ENCODE results near the gene ZBTB3.
"Not testable (repeated sequence)": the region's sequence is repeated elsewhere in the genome, so short reads cannot be mapped to it uniquely, and the experiment has no call there.

The ZBTB3 gene

DNA sequence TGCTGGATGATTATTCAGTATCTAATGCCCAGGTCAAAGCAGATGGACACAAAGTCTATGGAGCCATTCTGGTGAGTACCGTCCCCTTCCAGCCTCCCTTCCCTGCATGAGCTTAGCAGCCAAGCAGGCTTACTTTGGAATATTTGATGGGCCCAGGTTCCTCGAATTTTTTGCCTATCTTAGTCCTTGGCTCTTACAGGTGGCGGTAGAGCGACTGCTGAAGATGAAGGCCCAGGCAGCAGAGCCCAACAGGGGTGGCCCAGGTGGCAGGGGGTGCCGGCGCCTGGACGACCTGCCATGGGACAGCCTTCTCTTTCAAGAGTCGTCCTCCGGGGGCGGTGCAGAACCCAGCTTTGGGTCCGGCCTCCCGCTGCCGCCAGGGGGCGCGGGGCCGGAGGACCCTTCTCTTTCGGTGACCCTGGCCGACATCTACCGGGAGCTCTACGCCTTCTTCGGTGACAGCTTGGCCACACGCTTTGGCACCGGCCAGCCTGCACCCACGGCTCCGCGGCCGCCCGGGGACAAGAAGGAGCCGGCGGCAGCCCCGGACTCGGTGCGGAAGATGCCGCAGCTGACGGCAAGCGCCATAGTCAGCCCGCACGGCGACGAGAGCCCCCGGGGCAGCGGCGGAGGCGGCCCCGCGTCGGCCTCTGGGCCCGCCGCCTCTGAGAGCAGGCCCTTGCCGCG lies 32.5 kb upstream of the ZBTB3 start:
- peak overlapping the region; percentile 37 for H3K9ac ChIP-seq (ENCODE audit: low read depth, low read length)
- H3K36me3 ChIP-seq (ENCODE audit: control insufficient read depth, insufficient read depth, low read length) = peaks cover 27% of the 10 kb centered on the region
- peaks cover 4% of the 10 kb centered on the region for H3K4me1 ChIP-seq (ENCODE audit: control insufficient read depth, insufficient read depth, low read length)
- no peaks in the 10 kb centered on the region for H3K9me3 ChIP-seq (ENCODE audit: control insufficient read depth, insufficient read depth, low read length)
- peak overlapping the region; percentile 79 for H3K4me3 ChIP-seq (ENCODE audit: low read depth, low read length)
- H3K27me3 ChIP-seq (ENCODE audit: control insufficient read depth, insufficient read depth, low read length) = no peaks in the 10 kb centered on the region

DNA sequence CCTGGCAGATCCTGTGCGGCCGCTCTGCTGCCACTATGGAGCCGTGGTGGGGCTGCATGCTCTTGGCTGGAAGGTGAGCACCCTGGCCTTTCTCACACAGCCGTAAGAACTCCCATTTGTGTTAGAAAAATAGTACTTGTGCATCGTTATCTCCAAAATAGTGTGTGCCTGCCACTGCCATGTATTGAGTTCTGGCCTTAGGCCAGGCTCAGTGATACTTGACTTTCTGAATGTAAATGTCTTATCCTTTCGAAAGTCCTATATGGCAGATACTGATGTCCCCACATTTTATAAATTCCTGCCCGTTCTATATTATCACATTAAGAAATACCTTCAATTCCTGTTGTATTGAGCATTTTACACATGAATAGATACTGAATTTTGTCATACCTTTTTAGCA lies 28.8 kb upstream of the ZBTB3 start:
- H3K27me3 ChIP-seq (ENCODE audit: control insufficient read depth, insufficient read depth, low read length) = no peaks in the 10 kb centered on the region
- H3K36me3 ChIP-seq (ENCODE audit: control insufficient read depth, insufficient read depth, low read length) = peaks cover 24% of the 10 kb centered on the region
- no peak overlapping the region for H3K4me3 ChIP-seq (ENCODE audit: low read depth, low read length)
- no peak overlapping the region for H3K9ac ChIP-seq (ENCODE audit: low read depth, low read length)
- H3K9me3 ChIP-seq (ENCODE audit: control insufficient read depth, insufficient read depth, low read length) = no peaks in the 10 kb centered on the region
- no peaks in the 10 kb centered on the region for H3K4me1 ChIP-seq (ENCODE audit: control insufficient read depth, insufficient read depth, low read length)

DNA sequence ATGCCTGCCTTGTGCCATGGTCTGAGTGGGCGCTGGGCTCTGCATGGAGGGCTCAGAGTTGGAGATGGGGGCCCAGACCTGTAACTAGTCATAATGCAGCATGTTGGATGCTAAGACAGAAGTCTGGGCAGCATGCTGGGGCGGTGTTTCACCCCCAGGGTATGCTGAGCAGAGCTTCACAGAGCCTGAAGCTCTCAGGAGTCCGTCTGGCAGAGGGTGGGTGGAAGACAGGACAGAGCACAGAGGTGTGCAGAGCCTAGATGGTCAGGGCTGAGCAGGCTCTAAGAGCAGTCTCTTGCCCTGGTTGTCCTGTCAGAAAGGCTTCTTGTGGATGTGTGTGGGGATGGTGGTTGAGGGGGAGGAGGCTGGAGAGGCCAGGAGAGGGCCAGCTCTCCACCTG lies 24.5 kb upstream of the ZBTB3 start:
- Histone ChIP-seq H3K36me3 (ENCODE audit: control insufficient read depth, insufficient read depth, low read length) (peaks cover 32% of the 10 kb centered on the region), H3K9ac (ENCODE audit: low read depth, low read length) (no peak overlapping the region), H3K4me1 (ENCODE audit: control insufficient read depth, insufficient read depth, low read length) (no peaks in the 10 kb centered on the region), H3K4me3 (ENCODE audit: low read depth, low read length) (no peak overlapping the region), H3K9me3 (ENCODE audit: control insufficient read depth, insufficient read depth, low read length) (no peaks in the 10 kb centered on the region), H3K27me3 (ENCODE audit: control insufficient read depth, insufficient read depth, low read length) (no peaks in the 10 kb centered on the region)

DNA sequence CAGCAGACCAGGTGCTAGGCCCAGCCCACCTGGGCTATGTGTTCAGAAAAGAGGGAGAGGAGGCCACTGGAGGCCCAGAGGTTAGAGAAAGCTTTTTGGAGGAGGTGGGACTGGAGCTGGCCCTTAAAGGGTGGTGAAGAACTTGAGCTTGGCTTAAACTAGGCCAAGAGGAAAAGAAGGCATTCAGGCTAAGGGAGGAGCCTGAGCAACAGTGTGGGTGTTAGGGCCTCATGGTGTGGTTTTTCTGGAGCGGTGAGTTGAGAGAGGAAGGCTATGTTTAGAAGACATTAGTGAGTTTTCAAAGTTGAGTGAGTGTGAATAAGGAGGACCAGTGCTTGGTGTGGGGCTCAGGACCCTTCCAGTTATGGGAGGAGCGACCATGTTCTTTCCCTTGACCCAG lies 23.4 kb upstream of the ZBTB3 start:
- Histone ChIP-seq H3K4me3 (ENCODE audit: low read depth, low read length) (no peak overlapping the region), H3K9ac (ENCODE audit: low read depth, low read length) (no peak overlapping the region), H3K9me3 (ENCODE audit: control insufficient read depth, insufficient read depth, low read length) (no peaks in the 10 kb centered on the region), H3K27me3 (ENCODE audit: control insufficient read depth, insufficient read depth, low read length) (no peaks in the 10 kb centered on the region), H3K36me3 (ENCODE audit: control insufficient read depth, insufficient read depth, low read length) (peaks cover 30% of the 10 kb centered on the region), H3K4me1 (ENCODE audit: control insufficient read depth, insufficient read depth, low read length) (no peaks in the 10 kb centered on the region)

DNA sequence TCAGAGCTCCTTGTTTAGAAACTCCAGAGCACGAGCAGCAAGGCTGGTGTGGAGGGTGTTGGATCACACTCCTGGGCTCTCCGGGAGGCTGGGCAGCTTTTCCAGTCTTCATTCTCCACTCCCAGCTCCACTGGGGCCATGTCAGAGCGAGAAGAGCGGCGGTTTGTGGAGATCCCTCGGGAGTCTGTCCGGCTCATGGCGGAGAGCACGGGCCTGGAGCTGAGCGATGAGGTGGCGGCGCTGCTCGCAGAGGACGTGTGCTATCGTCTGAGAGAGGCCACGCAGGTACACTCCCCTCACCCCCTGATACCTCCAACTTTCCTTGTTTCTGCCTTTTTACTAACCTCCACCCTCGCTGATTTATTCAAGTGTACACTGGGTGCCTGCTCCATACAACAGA lies 21.7 kb upstream of the ZBTB3 start:
- no peaks in the 10 kb centered on the region for H3K27me3 ChIP-seq (ENCODE audit: control insufficient read depth, insufficient read depth, low read length)
- no peak overlapping the region for H3K4me3 ChIP-seq (ENCODE audit: low read depth, low read length)
- H3K36me3 ChIP-seq (ENCODE audit: control insufficient read depth, insufficient read depth, low read length) = peaks cover 26% of the 10 kb centered on the region
- H3K4me1 ChIP-seq (ENCODE audit: control insufficient read depth, insufficient read depth, low read length) = no peaks in the 10 kb centered on the region
- H3K9me3 ChIP-seq (ENCODE audit: control insufficient read depth, insufficient read depth, low read length) = no peaks in the 10 kb centered on the region
- peak overlapping the region; percentile 26 for H3K9ac ChIP-seq (ENCODE audit: low read depth, low read length)

DNA sequence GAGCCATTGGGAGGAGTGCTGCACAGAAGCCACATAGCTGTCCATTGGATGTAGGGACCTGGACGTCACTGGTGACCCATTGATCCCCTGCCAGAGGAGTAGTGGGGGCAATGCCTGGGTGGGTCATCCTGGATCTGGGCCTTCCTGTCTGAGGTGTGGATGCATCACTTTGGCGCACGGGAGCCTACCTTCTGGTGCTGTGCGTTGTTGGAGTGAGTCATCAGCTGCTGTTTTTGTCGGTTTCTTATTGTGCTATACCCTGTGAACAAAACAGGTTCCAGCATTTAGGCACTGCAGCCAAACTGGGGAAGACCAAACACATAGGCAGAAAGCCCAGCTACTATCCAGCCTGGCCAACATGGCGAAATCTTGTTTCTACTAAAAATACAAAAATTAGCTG lies 20.4 kb upstream of the ZBTB3 start:
- Histone ChIP-seq H3K4me3 (ENCODE audit: low read depth, low read length) (no peak overlapping the region), H3K9me3 (ENCODE audit: control insufficient read depth, insufficient read depth, low read length) (no peaks in the 10 kb centered on the region), H3K27me3 (ENCODE audit: control insufficient read depth, insufficient read depth, low read length) (no peaks in the 10 kb centered on the region), H3K9ac (ENCODE audit: low read depth, low read length) (no peak overlapping the region), H3K36me3 (ENCODE audit: control insufficient read depth, insufficient read depth, low read length) (peaks cover 21% of the 10 kb centered on the region), H3K4me1 (ENCODE audit: control insufficient read depth, insufficient read depth, low read length) (peaks cover 4% of the 10 kb centered on the region)

DNA sequence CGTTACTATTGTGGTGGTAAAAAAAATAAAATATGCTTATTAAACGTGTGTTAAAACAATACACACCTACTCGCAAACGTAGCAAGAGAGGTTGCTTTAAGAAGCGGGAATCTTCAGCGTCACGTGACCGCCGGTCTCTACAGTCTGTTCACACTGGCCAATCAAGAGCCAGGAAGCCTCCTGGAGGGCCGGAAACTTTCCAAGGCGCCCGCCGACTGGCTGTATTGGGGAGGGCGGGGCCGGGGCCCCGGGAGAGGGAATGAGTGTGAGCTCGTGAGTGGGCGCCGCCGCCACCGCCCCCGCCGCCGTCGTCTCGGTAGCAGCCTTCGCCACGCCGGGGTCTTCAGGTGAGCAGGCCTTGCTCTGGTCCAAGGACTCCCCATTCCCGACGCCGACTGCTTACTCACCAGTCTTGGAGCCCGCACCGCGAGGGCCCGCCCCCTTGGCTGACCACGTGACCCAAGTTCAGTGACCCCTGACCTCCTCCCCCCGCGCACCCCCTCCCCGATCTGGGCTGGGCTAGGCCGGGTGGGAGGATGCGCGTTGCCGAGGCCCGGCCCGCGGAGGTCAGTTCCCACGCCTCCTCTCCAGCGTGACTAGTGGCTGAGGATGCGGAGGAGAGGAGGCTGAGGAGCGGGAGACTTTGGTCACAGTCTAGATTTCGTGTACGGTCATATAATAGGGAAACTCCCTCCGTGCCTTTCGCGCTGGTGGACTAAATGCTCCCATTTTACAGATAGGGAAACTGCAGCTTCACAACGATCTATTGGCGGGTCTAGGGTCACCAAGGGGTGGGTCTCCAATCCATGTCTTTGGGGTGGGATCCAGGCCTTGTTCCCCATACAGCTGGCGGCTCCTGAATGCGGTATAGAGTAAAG lies 17.4 kb upstream of the ZBTB3 start, which contains the start of gene TAF6L:
TAF6L (plus strand) TSS at position 253 of the 878 bp plus-strand sequence. CDS start 4,388 bp downstream, outside the sequence.
- Histone ChIP-seq H3K4me1 (ENCODE audit: control insufficient read depth, insufficient read depth, low read length) (peaks cover 4% of the 10 kb centered on the region), H3K4me3 (ENCODE audit: low read depth, low read length) (peak within 1 kb of the TSS; percentile 99), H3K27me3 (ENCODE audit: control insufficient read depth, insufficient read depth, low read length) (no peaks in the 10 kb centered on the region), H3K9me3 (ENCODE audit: control insufficient read depth, insufficient read depth, low read length) (no peaks in the 10 kb centered on the region), H3K36me3 (ENCODE audit: control insufficient read depth, insufficient read depth, low read length) (peaks cover 18% of the 10 kb centered on the region), H3K9ac (ENCODE audit: low read depth, low read length) (peak within 1 kb of the TSS; percentile 70)

DNA sequence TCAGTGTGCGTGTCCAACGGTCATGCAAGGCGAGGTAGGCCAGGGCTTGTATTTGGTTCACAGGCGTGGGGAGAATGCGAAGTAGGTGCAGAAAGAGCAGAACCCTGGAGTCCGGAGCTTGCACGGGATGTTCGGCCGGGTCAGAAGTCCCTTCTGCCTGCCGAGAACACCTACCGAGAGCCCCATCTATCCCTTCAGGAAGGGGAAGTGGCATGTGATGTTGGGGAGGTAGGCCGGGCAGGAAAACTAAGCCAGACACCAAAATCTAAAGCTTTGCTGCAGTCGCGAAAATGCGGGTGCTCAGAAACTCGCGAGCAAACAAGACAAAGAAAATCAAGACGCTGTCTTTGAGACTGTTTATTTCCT lies 16.8 kb upstream of the ZBTB3 start:
- Histone ChIP-seq H3K9ac (ENCODE audit: low read depth, low read length) (peak overlapping the region; percentile 54), H3K4me1 (ENCODE audit: control insufficient read depth, insufficient read depth, low read length) (peaks cover 4% of the 10 kb centered on the region), H3K4me3 (ENCODE audit: low read depth, low read length) (peak overlapping the region; percentile 99), H3K36me3 (ENCODE audit: control insufficient read depth, insufficient read depth, low read length) (peaks cover 20% of the 10 kb centered on the region), H3K9me3 (ENCODE audit: control insufficient read depth, insufficient read depth, low read length) (no peaks in the 10 kb centered on the region), H3K27me3 (ENCODE audit: control insufficient read depth, insufficient read depth, low read length) (no peaks in the 10 kb centered on the region)

DNA sequence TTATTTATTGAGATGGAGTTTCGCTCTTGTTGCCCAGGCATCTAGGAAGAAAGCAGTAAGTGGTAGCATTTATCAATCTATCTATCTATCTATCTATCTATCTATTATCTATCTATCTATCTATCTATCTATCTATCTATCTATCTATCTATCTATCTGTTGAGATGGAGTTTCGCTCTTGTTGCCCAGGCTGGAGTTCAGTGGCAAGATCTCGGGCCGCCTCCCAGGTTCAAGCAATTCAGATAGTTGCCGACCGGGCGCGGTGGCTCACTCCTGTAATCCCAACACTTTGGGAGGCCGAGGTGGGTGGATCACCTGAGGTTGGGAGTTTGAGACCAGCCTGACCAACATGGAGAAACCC lies 6.9 kb upstream of the ZBTB3 start:
- H3K4me1 ChIP-seq (ENCODE audit: control insufficient read depth, insufficient read depth, low read length); H3K9ac ChIP-seq (ENCODE audit: low read depth, low read length): not testable (repeated sequence)
- peak overlapping the region; percentile 13 for H3K4me3 ChIP-seq (ENCODE audit: low read depth, low read length)

DNA sequence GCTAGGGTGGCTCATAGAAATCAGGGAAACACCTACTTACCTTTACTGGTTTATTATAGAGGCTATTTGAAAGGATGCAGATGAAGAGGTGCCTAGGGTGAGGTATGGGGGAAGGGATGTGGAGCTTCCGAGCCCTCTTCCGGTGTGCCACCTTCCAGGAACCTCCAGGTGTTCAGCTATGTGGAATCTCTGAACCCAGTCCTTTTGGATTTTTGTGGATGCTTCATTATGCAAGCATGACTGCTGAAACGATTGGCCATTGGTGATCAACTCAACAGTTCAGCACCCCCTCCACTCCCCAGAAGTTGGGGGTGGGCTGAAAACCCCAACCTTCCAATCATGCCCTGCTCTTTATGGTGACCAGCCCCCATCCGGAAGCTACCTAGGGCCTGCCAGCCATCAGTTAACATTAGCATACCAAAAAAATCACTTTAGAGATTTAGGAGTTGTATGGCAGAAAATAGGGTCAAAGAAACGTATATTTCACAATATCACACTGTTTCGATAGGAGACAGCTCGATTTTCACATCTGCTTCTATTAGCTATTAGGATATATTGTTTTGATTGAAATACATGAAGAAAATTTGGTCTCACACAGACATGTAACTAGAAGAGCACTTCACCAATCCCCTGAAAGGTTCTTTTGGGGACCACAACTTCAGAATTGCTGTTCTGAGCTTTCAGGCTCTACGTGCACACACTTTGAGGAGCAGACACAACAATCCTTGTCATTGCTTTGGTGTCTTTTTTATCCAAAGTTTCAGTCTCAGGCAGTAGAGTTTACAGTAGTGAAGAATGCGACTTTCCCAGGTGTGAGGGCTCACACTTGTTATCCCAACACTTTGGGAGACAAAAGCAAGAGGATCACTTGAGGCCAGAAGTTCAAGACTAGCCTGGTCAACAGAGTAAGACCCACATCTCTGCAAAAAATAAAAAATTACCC lies 4.2 kb upstream of the ZBTB3 start:
- Histone ChIP-seq H3K9ac (ENCODE audit: low read depth, low read length) (no peak overlapping the region), H3K4me3 (ENCODE audit: low read depth, low read length) (peak overlapping the region; percentile 43), H3K36me3 (ENCODE audit: control insufficient read depth, insufficient read depth, low read length) (peaks cover 6% of the 10 kb centered on the region), H3K9me3 (ENCODE audit: control insufficient read depth, insufficient read depth, low read length) (no peaks in the 10 kb centered on the region), H3K4me1 (ENCODE audit: control insufficient read depth, insufficient read depth, low read length) (peaks cover 14% of the 10 kb centered on the region), H3K27me3 (ENCODE audit: control insufficient read depth, insufficient read depth, low read length) (no peaks in the 10 kb centered on the region)

More for the DNA sequence above, 6.9 kb upstream of the ZBTB3 start:
- H3K9me3 ChIP-seq (ENCODE audit: control insufficient read depth, insufficient read depth, low read length); H3K27me3 ChIP-seq (ENCODE audit: control insufficient read depth, insufficient read depth, low read length): not testable (repeated sequence)
- peaks cover 10% of the 10 kb centered on the region for H3K36me3 ChIP-seq (ENCODE audit: control insufficient read depth, insufficient read depth, low read length)

DNA sequence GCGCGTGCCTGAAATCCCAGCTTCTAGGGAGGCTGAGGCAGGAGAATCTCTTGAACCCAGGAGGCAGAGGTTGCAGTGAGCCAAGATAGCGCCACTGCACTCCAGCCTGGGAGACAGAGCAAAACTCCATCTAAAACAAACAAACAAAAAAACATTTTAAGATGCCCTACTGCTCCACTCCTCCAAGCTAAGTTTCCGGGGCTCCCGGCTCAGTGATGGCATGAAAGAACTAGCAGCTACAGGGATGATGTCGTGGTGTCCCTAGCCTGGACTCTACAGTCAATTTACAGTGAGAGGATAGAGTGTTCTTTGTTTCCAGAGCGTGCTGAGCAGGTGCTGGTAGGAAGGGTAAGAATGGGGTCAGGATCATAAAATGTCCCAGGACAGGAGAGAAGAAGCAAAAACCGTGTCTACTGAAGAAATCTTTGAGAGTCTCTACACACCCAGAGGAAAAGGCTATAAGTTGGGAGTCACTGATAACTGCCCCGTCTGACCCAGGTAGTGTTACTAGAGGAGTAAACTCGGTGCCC lies 1.2 kb upstream of the ZBTB3 start:
- H3K9ac ChIP-seq (ENCODE audit: low read depth, low read length) = no peak overlapping the region
- no peaks in the 10 kb centered on the region for H3K27me3 ChIP-seq (ENCODE audit: control insufficient read depth, insufficient read depth, low read length)
- H3K9me3 ChIP-seq (ENCODE audit: control insufficient read depth, insufficient read depth, low read length) = no peaks in the 10 kb centered on the region
- peaks cover 20% of the 10 kb centered on the region for H3K36me3 ChIP-seq (ENCODE audit: control insufficient read depth, insufficient read depth, low read length)
- no peak overlapping the region for H3K4me3 ChIP-seq (ENCODE audit: low read depth, low read length)
- peaks cover 5% of the 10 kb centered on the region for H3K4me1 ChIP-seq (ENCODE audit: control insufficient read depth, insufficient read depth, low read length)

Data from iPS-15b (cell line).